ENCODE results near the gene CCDC18.

- TF ChIP-seq CTCF (IDR thresholded peaks at IDR 0.05 in 8 of 11, conservative IDR thresholded peaks at IDR 0.05 in 3 of 11), result no peak
- no peak for TF ChIP-seq POLR2AphosphoS5 (IDR thresholded peaks at IDR 0.05)
- TF ChIP-seq POLR2A (IDR thresholded peaks at IDR 0.05), result no peak
Observed at GRCh38 chr1:93324486-93325464, 144.3 kb downstream of the CCDC18 start.

Data from spleen (tissue), 7 donors.